HepG2 (cell line): ENCODE results near the gene OTX1. TPM values are rescaled to one million over a fixed set of nuclear protein-coding genes. Genes with fewer than 3 reads are reported as not detected.
A peak's percentile ranks its signal among the peaks of the same experiment; 100 is the strongest.

Experiments
- ATAD3A ChIP-seq: sonication (generic); formaldehyde crosslinking; IDR thresholded peaks from 2 replicates; pipeline ENCODE4 v1.4.0; 2020; ENCODE audit warnings: missing genetic modification reagents
- PHF8 ChIP-seq: sonication (generic); formaldehyde crosslinking; IDR thresholded peaks from 2 replicates; pipeline ENCODE4 v1.5.0; 2020; ENCODE audit warnings: missing genetic modification reagents
- SNAI1 ChIP-seq: sonication (generic); formaldehyde crosslinking; IDR thresholded peaks from 2 replicates; pipeline ENCODE4 v1.5.0; 2020; ENCODE audit warnings: mild to moderate bottlenecking, missing genetic modification reagents, borderline replicate concordance
- ZKSCAN8 ChIP-seq: IDR thresholded peaks from 2 replicates; pipeline ENCODE4 v1.6.1; 2016; ENCODE audit warnings: borderline replicate concordance, missing genetic modification reagents, missing compliant biosample characterization
- ZNF281 ChIP-seq: sonication (generic); formaldehyde crosslinking; IDR thresholded peaks from 2 replicates; pipeline ENCODE4 v1.4.0; 2020; ENCODE audit warnings: missing genetic modification reagents, borderline replicate concordance
- polyA plus RNA-seq, 8 experiments: library from polyadenylated mRNA; depleted of rRNA in 3 of 8; stranded (reverse) in 7 of 8; unstranded in 1 of 8; fragments of >200 nt; fragmentation: Illumina TruSeq in 4 of 8; extraction: Trizol in 4 of 8; gene quantifications; 2 replicates each; pipeline versions ENCODE4 v1.2.1 to v1.2.3, GENCODE V29; 2011 to 2016; ENCODE audit warnings: low read depth in 4 of 8, missing spikeins in 1 of 8, mixed read lengths in 1 of 8; ENCODE audit not compliant: insufficient read depth in 1 of 8
- total RNA-seq, 5 experiments: library from RNA; depleted of rRNA; stranded (reverse); fragments of >200 nt; fragmentation: Illumina TruSeq; extraction: Trizol; gene quantifications; 2 replicates each; pipeline ENCODE4 v1.2.3, GENCODE V29; 2016; ENCODE audit warnings: low read depth in 1 of 5
- TF ChIP-seq, protein P1 (sequence below), 2 experiments: fragments of 450-650 bp in 1 of 2; sonication (generic) in 1 of 2; formaldehyde crosslinking in 1 of 2; IDR thresholded peaks; 2 replicates each; pipeline versions ENCODE4 v1.6.1 to v1.8.0; 2016 to 2022; ENCODE audit warnings: antibody characterized with exemption in 1 of 2, mild to moderate bottlenecking in 1 of 2, missing genetic modification reagents in 1 of 2
- TF ChIP-seq, protein P2 (sequence below), 2 experiments: sonication (generic) in 1 of 2; formaldehyde crosslinking in 1 of 2; IDR thresholded peaks; 2 replicates each; pipeline versions ENCODE4 v1.6.1 to v1.9.0; 2014 to 2022; ENCODE audit warnings: antibody characterized with exemption in 1 of 2, borderline replicate concordance in 1 of 2, inconsistent platforms in 1 of 2, low read depth in 1 of 2, missing genetic modification reagents in 1 of 2

The OTX1 gene
- total and polyA plus RNA-seq, 2 of the 13 experiments (the other 11 are each of a cell fraction or from before 2014, with no cell fraction given): 1.0 to 5.0 TPM

GRCh38 chr2:63051042-63051794 is 588 bp downstream of the OTX1 start (continued):
- 0 out of 2 replicates have a peak, but pooled peaks have one; percentile 17 for TF ChIP-seq ZNF281 (CRISPR knock-in tag)
- TF ChIP-seq ATAD3A (CRISPR knock-in tag): no peak
- TF ChIP-seq, protein P1, sequence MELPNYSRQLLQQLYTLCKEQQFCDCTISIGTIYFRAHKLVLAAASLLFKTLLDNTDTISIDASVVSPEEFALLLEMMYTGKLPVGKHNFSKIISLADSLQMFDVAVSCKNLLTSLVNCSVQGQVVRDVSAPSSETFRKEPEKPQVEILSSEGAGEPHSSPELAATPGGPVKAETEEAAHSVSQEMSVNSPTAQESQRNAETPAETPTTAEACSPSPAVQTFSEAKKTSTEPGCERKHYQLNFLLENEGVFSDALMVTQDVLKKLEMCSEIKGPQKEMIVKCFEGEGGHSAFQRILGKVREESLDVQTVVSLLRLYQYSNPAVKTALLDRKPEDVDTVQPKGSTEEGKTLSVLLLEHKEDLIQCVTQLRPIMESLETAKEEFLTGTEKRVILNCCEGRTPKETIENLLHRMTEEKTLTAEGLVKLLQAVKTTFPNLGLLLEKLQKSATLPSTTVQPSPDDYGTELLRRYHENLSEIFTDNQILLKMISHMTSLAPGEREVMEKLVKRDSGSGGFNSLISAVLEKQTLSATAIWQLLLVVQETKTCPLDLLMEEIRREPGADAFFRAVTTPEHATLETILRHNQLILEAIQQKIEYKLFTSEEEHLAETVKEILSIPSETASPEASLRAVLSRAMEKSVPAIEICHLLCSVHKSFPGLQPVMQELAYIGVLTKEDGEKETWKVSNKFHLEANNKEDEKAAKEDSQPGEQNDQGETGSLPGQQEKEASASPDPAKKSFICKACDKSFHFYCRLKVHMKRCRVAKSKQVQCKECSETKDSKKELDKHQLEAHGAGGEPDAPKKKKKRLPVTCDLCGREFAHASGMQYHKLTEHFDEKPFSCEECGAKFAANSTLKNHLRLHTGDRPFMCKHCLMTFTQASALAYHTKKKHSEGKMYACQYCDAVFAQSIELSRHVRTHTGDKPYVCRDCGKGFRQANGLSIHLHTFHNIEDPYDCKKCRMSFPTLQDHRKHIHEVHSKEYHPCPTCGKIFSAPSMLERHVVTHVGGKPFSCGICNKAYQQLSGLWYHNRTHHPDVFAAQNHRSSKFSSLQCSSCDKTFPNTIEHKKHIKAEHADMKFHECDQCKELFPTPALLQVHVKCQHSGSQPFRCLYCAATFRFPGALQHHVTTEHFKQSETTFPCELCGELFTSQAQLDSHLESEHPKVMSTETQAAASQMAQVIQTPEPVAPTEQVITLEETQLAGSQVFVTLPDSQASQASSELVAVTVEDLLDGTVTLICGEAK (IDR thresholded peaks at IDR 0.05): no peak
- TF ChIP-seq, protein P1 (CRISPR knock-in tag; IDR thresholded peaks at IDR 0.05): 0 out of 2 replicates have a peak, but pooled peaks have one; percentile 56
- TF ChIP-seq, protein P2, sequence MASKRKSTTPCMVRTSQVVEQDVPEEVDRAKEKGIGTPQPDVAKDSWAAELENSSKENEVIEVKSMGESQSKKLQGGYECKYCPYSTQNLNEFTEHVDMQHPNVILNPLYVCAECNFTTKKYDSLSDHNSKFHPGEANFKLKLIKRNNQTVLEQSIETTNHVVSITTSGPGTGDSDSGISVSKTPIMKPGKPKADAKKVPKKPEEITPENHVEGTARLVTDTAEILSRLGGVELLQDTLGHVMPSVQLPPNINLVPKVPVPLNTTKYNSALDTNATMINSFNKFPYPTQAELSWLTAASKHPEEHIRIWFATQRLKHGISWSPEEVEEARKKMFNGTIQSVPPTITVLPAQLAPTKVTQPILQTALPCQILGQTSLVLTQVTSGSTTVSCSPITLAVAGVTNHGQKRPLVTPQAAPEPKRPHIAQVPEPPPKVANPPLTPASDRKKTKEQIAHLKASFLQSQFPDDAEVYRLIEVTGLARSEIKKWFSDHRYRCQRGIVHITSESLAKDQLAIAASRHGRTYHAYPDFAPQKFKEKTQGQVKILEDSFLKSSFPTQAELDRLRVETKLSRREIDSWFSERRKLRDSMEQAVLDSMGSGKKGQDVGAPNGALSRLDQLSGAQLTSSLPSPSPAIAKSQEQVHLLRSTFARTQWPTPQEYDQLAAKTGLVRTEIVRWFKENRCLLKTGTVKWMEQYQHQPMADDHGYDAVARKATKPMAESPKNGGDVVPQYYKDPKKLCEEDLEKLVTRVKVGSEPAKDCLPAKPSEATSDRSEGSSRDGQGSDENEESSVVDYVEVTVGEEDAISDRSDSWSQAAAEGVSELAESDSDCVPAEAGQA (IDR thresholded peaks at IDR 0.05; ENCODE audit: low read depth): no peak
- TF ChIP-seq, protein P2 (CRISPR knock-in tag; IDR thresholded peaks at IDR 0.05; ENCODE audit: borderline replicate concordance): no peak
- peak; percentile 47; the same call in 1 of the 2 replicates for TF ChIP-seq PHF8 (CRISPR knock-in tag)
- 0 out of 2 replicates have a peak, but pooled peaks have one; percentile 2 for TF ChIP-seq SNAI1 (CRISPR knock-in tag)
- TF ChIP-seq ZKSCAN8 (CRISPR knock-in tag): no peak
